ENCODE measurements around the gene LRRC53.

The LRRC53 gene

GRCh38 chr1:74455390-74455789 lies 57.0 kb downstream of the LRRC53 start:
- no peaks in the 10 kb centered on the region for H3K27me3 ChIP-seq (ENCODE audit: insufficient read depth, low read length)
- H3K9me3 ChIP-seq (ENCODE audit: low read length) = peaks cover 2% of the 10 kb centered on the region
- H3K4me1 ChIP-seq (ENCODE audit: insufficient read depth, low read length) = no peaks in the 10 kb centered on the region
- no peak overlapping the region for H2AFZ ChIP-seq (ENCODE audit: low read depth, low read length)
- H3K36me3 ChIP-seq (ENCODE audit: insufficient read depth, low read length) = no peaks in the 10 kb centered on the region
- no peak overlapping the region for H3K4me3 ChIP-seq (ENCODE audit: low read length)

GRCh38 chr1:74453277-74453676 lies 59.1 kb downstream of the LRRC53 start:
- H3K36me3 ChIP-seq (ENCODE audit: insufficient read depth, low read length) = no peaks in the 10 kb centered on the region
- H3K27me3 ChIP-seq (ENCODE audit: insufficient read depth, low read length) = no peaks in the 10 kb centered on the region
- H3K9me3 ChIP-seq (ENCODE audit: low read length) = no peaks in the 10 kb centered on the region
- no peaks in the 10 kb centered on the region for H3K4me1 ChIP-seq (ENCODE audit: insufficient read depth, low read length)
- H2AFZ ChIP-seq (ENCODE audit: low read depth, low read length) = no peak overlapping the region
- no peak overlapping the region for H3K4me3 ChIP-seq (ENCODE audit: low read length)

- H3K36me3 ChIP-seq (ENCODE audit: insufficient read depth, low read length) = no peaks in the 10 kb centered on the region
- H2AFZ ChIP-seq (ENCODE audit: low read depth, low read length) = no peak overlapping the region
- no peak overlapping the region for H3K4me3 ChIP-seq (ENCODE audit: low read length)
- H3K9me3 ChIP-seq (ENCODE audit: low read length) = no peaks in the 10 kb centered on the region
- H3K27me3 ChIP-seq (ENCODE audit: insufficient read depth, low read length) = no peaks in the 10 kb centered on the region
- no peaks in the 10 kb centered on the region for H3K4me1 ChIP-seq (ENCODE audit: insufficient read depth, low read length)
Measured at GRCh38 chr1:74452035-74452434, 60.4 kb downstream of the LRRC53 start.

DNA sequence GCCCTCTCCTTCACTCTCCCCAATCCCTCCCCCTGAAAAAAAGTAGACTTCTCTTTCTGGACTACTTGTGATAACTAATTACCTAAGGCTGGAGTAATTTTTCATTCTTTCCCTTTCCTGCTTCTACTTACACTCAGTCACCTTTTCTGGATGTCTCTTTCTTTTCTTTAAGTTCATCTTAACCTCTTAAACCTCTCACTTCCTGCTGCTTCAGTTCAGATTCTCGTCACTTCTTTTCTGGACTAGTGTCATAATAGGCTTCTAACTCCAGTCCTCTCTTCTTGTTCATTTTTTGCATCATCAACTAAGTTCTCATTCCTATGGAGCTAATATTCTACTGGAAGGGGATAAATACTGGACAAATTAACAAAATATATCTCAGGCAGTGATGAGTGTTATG lies 75.4 kb downstream of the LRRC53 start:
- H3K27me3 ChIP-seq (ENCODE audit: insufficient read depth, low read length) = no peaks in the 10 kb centered on the region
- no peaks in the 10 kb centered on the region for H3K4me1 ChIP-seq (ENCODE audit: insufficient read depth, low read length)
- no peaks in the 10 kb centered on the region for H3K36me3 ChIP-seq (ENCODE audit: insufficient read depth, low read length)
- no peak overlapping the region for H2AFZ ChIP-seq (ENCODE audit: low read depth, low read length)
- H3K9me3 ChIP-seq (ENCODE audit: low read length) = no peaks in the 10 kb centered on the region
- no peak overlapping the region for H3K4me3 ChIP-seq (ENCODE audit: low read length)

GRCh38 chr1:74436078-74436477 lies 76.3 kb downstream of the LRRC53 start:
- Histone ChIP-seq H2AFZ (ENCODE audit: low read depth, low read length) (no peak overlapping the region), H3K9me3 (ENCODE audit: low read length) (no peaks in the 10 kb centered on the region), H3K27me3 (ENCODE audit: insufficient read depth, low read length) (no peaks in the 10 kb centered on the region), H3K4me1 (ENCODE audit: insufficient read depth, low read length) (peaks cover 6% of the 10 kb centered on the region), H3K36me3 (ENCODE audit: insufficient read depth, low read length) (no peaks in the 10 kb centered on the region), H3K4me3 (ENCODE audit: low read length) (no peak overlapping the region)

DNA sequence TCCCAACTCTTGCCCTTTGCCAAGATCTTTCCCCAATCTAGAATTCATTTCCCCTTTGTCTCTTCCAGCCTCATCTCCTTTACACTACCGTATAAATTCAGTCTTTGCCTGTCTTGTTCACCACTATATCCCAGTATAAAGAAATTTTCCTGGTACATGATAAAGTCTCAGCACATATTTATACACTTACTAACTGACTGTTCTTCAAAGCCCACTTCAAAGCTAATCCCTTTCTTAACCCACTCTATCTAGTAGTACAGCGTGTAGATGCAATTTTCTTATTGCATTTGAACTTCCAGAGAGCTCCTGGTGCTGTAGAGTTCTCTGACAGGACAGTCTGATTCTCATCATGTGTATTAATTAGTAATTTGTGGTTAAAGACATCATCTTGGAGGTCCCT lies 78.1 kb downstream of the LRRC53 start:
- Histone ChIP-seq H3K4me3 (ENCODE audit: low read length) (no peak overlapping the region), H3K36me3 (ENCODE audit: insufficient read depth, low read length) (no peaks in the 10 kb centered on the region), H3K4me1 (ENCODE audit: insufficient read depth, low read length) (peaks cover 18% of the 10 kb centered on the region), H3K27me3 (ENCODE audit: insufficient read depth, low read length) (no peaks in the 10 kb centered on the region), H3K9me3 (ENCODE audit: low read length) (no peaks in the 10 kb centered on the region), H2AFZ (ENCODE audit: low read depth, low read length) (no peak overlapping the region)

DNA sequence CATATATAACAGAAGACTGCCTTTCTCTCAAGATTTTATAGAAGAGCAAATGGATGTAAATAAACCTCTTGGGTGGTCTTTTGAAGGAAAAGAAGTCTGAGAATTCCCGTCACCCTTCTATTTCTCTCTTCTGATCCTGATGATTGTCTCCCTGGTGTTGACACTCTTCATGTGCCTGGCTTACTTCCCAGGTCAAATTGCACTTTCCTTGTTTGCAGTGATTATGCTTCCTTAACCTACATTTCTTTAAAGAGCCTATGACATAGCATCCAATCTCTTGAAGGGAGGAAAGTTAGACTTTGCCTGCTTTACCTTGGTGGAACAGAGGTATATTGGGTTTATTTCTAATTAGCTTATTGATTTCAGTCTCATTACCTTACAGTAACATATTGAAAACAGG lies 80.1 kb downstream of the LRRC53 start:
- H3K27me3 ChIP-seq (ENCODE audit: insufficient read depth, low read length) = no peaks in the 10 kb centered on the region
- H2AFZ ChIP-seq (ENCODE audit: low read depth, low read length) = no peak overlapping the region
- H3K4me1 ChIP-seq (ENCODE audit: insufficient read depth, low read length) = peaks cover 18% of the 10 kb centered on the region
- no peaks in the 10 kb centered on the region for H3K9me3 ChIP-seq (ENCODE audit: low read length)
- H3K36me3 ChIP-seq (ENCODE audit: insufficient read depth, low read length) = no peaks in the 10 kb centered on the region
- no peak overlapping the region for H3K4me3 ChIP-seq (ENCODE audit: low read length)

GRCh38 chr1:74431531-74431930 lies 80.9 kb downstream of the LRRC53 start:
- H3K27me3 ChIP-seq (ENCODE audit: insufficient read depth, low read length) = no peaks in the 10 kb centered on the region
- no peaks in the 10 kb centered on the region for H3K36me3 ChIP-seq (ENCODE audit: insufficient read depth, low read length)
- H3K9me3 ChIP-seq (ENCODE audit: low read length) = no peaks in the 10 kb centered on the region
- H2AFZ ChIP-seq (ENCODE audit: low read depth, low read length) = no peak overlapping the region
- peaks cover 22% of the 10 kb centered on the region for H3K4me1 ChIP-seq (ENCODE audit: insufficient read depth, low read length)
- no peak overlapping the region for H3K4me3 ChIP-seq (ENCODE audit: low read length)

- Histone ChIP-seq H3K4me1 (ENCODE audit: insufficient read depth, low read length) (peaks cover 33% of the 10 kb centered on the region), H3K36me3 (ENCODE audit: insufficient read depth, low read length) (no peaks in the 10 kb centered on the region), H3K4me3 (ENCODE audit: low read length) (no peak overlapping the region), H2AFZ (ENCODE audit: low read depth, low read length) (peak overlapping the region; percentile 21), H3K27me3 (ENCODE audit: insufficient read depth, low read length) (no peaks in the 10 kb centered on the region), H3K9me3 (ENCODE audit: low read length) (no peaks in the 10 kb centered on the region)
Measured at GRCh38 chr1:74430342-74430934, 82.0 kb downstream of the LRRC53 start.

GRCh38 chr1:74429580-74429979 lies 82.8 kb downstream of the LRRC53 start:
- no peaks in the 10 kb centered on the region for H3K36me3 ChIP-seq (ENCODE audit: insufficient read depth, low read length)
- H3K27me3 ChIP-seq (ENCODE audit: insufficient read depth, low read length) = no peaks in the 10 kb centered on the region
- no peak overlapping the region for H3K4me3 ChIP-seq (ENCODE audit: low read length)
- H3K9me3 ChIP-seq (ENCODE audit: low read length) = no peaks in the 10 kb centered on the region
- peaks cover 35% of the 10 kb centered on the region for H3K4me1 ChIP-seq (ENCODE audit: insufficient read depth, low read length)
- no peak overlapping the region for H2AFZ ChIP-seq (ENCODE audit: low read depth, low read length)

GRCh38 chr1:74427681-74428080 lies 84.7 kb downstream of the LRRC53 start:
- H3K36me3 ChIP-seq (ENCODE audit: insufficient read depth, low read length) = no peaks in the 10 kb centered on the region

GRCh38 chr1:74426208-74426937 lies 86.0 kb downstream of the LRRC53 start:
- no peaks in the 10 kb centered on the region for H3K36me3 ChIP-seq (ENCODE audit: insufficient read depth, low read length)
- H2AFZ ChIP-seq (ENCODE audit: low read depth, low read length) = no peak overlapping the region
- H3K27me3 ChIP-seq (ENCODE audit: insufficient read depth, low read length) = no peaks in the 10 kb centered on the region
- peaks cover 54% of the 10 kb centered on the region for H3K4me1 ChIP-seq (ENCODE audit: insufficient read depth, low read length)
- H3K9me3 ChIP-seq (ENCODE audit: low read length) = no peaks in the 10 kb centered on the region
- no peak overlapping the region for H3K4me3 ChIP-seq (ENCODE audit: low read length)

More at GRCh38 chr1:74427681-74428080, 84.7 kb downstream of the LRRC53 start:
- Histone ChIP-seq H2AFZ (ENCODE audit: low read depth, low read length) (no peak overlapping the region), H3K9me3 (ENCODE audit: low read length) (no peaks in the 10 kb centered on the region), H3K4me1 (ENCODE audit: insufficient read depth, low read length) (peaks cover 49% of the 10 kb centered on the region), H3K4me3 (ENCODE audit: low read length) (no peak overlapping the region), H3K27me3 (ENCODE audit: insufficient read depth, low read length) (no peaks in the 10 kb centered on the region)

DNA sequence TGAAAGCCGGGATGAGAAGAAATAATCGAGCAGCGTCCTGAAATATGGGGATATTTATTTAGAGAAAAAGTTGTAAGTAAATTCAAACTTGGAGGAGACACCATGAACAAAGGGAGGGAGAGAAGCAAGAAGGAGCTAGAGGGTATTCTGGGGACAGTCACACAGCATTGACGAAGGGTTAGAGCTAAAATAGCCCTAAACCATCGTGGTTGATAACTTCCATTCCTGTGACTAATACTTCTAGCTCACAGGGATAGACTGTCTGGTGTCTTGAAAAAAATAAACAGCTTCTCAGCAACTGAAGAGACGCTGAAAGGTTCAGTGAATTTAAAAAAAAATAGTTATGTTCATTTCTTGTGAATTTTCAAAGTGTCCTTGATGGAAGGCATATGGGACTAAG lies 86.7 kb downstream of the LRRC53 start:
- Histone ChIP-seq H3K36me3 (ENCODE audit: insufficient read depth, low read length) (no peaks in the 10 kb centered on the region), H3K4me1 (ENCODE audit: insufficient read depth, low read length) (peaks cover 55% of the 10 kb centered on the region), H3K27me3 (ENCODE audit: insufficient read depth, low read length) (no peaks in the 10 kb centered on the region), H3K9me3 (ENCODE audit: low read length) (no peaks in the 10 kb centered on the region), H3K4me3 (ENCODE audit: low read length) (no peak overlapping the region), H2AFZ (ENCODE audit: low read depth, low read length) (no peak overlapping the region)

DNA sequence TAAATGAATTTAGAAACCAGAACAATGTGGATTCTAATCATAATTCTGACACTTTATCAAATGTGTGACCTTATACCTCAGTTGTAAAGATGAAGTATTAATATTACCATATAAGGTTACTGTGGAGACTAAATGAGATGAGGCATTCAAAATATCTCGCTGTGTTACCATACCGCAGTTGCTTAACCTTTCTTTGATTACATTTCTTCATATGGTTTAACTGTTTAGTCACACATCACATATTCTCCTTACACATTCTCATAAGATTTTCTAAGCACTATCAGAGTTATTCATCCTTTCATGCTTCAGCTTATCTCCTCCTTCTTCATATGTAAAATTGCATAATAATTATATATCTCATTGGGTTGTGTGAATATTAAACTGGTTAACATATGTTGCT lies 88.9 kb downstream of the LRRC53 start:
- no peaks in the 10 kb centered on the region for H3K27me3 ChIP-seq (ENCODE audit: insufficient read depth, low read length)
- H3K36me3 ChIP-seq (ENCODE audit: insufficient read depth, low read length) = no peaks in the 10 kb centered on the region
- peaks cover 54% of the 10 kb centered on the region for H3K4me1 ChIP-seq (ENCODE audit: insufficient read depth, low read length)
- no peak overlapping the region for H3K4me3 ChIP-seq (ENCODE audit: low read length)
- no peaks in the 10 kb centered on the region for H3K9me3 ChIP-seq (ENCODE audit: low read length)
- H2AFZ ChIP-seq (ENCODE audit: low read depth, low read length) = no peak overlapping the region
